Mesenchymal stem cell (in vitro differentiated cells and primary cell): ENCODE measurements around the gene PRRC2B.
"Not testable (repeated sequence)": the region's sequence is repeated elsewhere in the genome, so short reads cannot be mapped to it uniquely, and the experiment has no call there.

ENCODE experiments used
- DNase-seq: peaks from one replicate; pipeline ENCODE4 v3.0.0-alpha.2; 2013
- H2AFZ ChIP-seq: one replicate; pipeline ENCODE4 v1.6.1; 2013; ENCODE audit warnings: low read depth, mild to moderate bottlenecking, control low read depth, inconsistent platforms, low read length, moderate library complexity
- H2AK5ac ChIP-seq: 2 replicates; pipeline ENCODE4 v1.6.1; 2013; ENCODE audit warnings: low read length, moderate library complexity, mild to moderate bottlenecking, inconsistent platforms; ENCODE audit not compliant: severe bottlenecking
- H2BK120ac ChIP-seq: one replicate; pipeline ENCODE4 v1.6.1; 2013; ENCODE audit warnings: low read depth, mild to moderate bottlenecking, inconsistent platforms, low read length, moderate library complexity
- H2BK12ac ChIP-seq, 2 experiments: one replicate each; pipeline ENCODE4 v1.6.1; 2013; ENCODE audit warnings: inconsistent platforms in 2 of 2, low read length in 2 of 2, mild to moderate bottlenecking in 2 of 2, moderate library complexity in 2 of 2, control low read depth in 1 of 2
- H2BK15ac ChIP-seq: one replicate; pipeline ENCODE4 v1.6.1; 2013; ENCODE audit warnings: mild to moderate bottlenecking, low read depth, inconsistent platforms; ENCODE audit not compliant: poor library complexity, severe bottlenecking
- H2BK5ac ChIP-seq: 2 replicates; pipeline ENCODE4 v1.6.1; 2013; ENCODE audit warnings: low read depth, mild to moderate bottlenecking, low read length, control low read depth, inconsistent platforms; ENCODE audit not compliant: poor library complexity, severe bottlenecking
- H3K14ac ChIP-seq, 2 experiments: one replicate each; pipeline ENCODE4 v1.6.1; 2013; ENCODE audit warnings: inconsistent platforms in 2 of 2, low read length in 2 of 2, control low read depth in 1 of 2, mild to moderate bottlenecking in 1 of 2, moderate library complexity in 1 of 2
- H3K18ac ChIP-seq, 2 experiments: one replicate each; pipeline ENCODE4 v1.6.1; 2013; ENCODE audit warnings: inconsistent platforms in 2 of 2, low read length in 2 of 2, control low read depth in 1 of 2, low read depth in 1 of 2, mild to moderate bottlenecking in 1 of 2
- H3K23ac ChIP-seq, 2 experiments: one replicate each; pipeline ENCODE4 v1.6.1; 2013; ENCODE audit warnings: inconsistent platforms in 2 of 2, low read length in 2 of 2, mild to moderate bottlenecking in 2 of 2, moderate library complexity in 2 of 2, control low read depth in 1 of 2
- H3K27ac ChIP-seq: 2 replicates; pipeline ENCODE4 v1.5.1; 2013; ENCODE audit warnings: mild to moderate bottlenecking, moderate library complexity, low read length, control low read depth, inconsistent platforms; ENCODE audit not compliant: poor library complexity, severe bottlenecking
- H3K27me3 ChIP-seq, 2 experiments: 2 replicates each; pipeline versions ENCODE4 v1.6.1 to v1.7.0; 2013; ENCODE audit warnings: low read length in 2 of 2, mild to moderate bottlenecking in 2 of 2, moderate library complexity in 2 of 2, control low read depth in 1 of 2, inconsistent platforms in 1 of 2; ENCODE audit not compliant: control insufficient read depth in 1 of 2, insufficient read depth in 1 of 2
- H3K36me3 ChIP-seq, 2 experiments: 2 replicates each; pipeline versions ENCODE4 v1.6.1 to v1.7.0; 2013; ENCODE audit warnings: low read length in 2 of 2, control low read depth in 1 of 2, inconsistent platforms in 1 of 2, low read depth in 1 of 2, mild to moderate bottlenecking in 1 of 2; ENCODE audit not compliant: insufficient read depth in 2 of 2, control insufficient read depth in 1 of 2
- H3K4ac ChIP-seq, 2 experiments: one replicate each; pipeline ENCODE4 v1.6.1; 2013; ENCODE audit warnings: inconsistent platforms in 2 of 2, low read length in 2 of 2, mild to moderate bottlenecking in 2 of 2, moderate library complexity in 2 of 2, control low read depth in 1 of 2, low read depth in 1 of 2
- H3K4me1 ChIP-seq: 2 replicates; pipeline ENCODE4 v1.6.1; 2013; ENCODE audit warnings: low read depth, low read length, control low read depth; ENCODE audit not compliant: control insufficient read depth, insufficient read depth
- H3K4me2 ChIP-seq: 2 replicates; pipeline ENCODE4 v1.6.1; 2013; ENCODE audit warnings: low read length, mild to moderate bottlenecking, inconsistent platforms; ENCODE audit not compliant: poor library complexity, severe bottlenecking
- H3K4me3 ChIP-seq, 2 experiments: 2 replicates each; pipeline versions ENCODE4 v1.5.1 to v1.7.0; 2013; ENCODE audit warnings: low read length in 2 of 2, mild to moderate bottlenecking in 2 of 2, control low read depth in 1 of 2, low read depth in 1 of 2; ENCODE audit not compliant: insufficient read depth in 1 of 2
- H3K79me1 ChIP-seq: replicated peaks from 2 replicates; pipeline ENCODE4 v1.6.1; 2013; ENCODE audit warnings: mild to moderate bottlenecking, control low read depth, low read length, inconsistent platforms; ENCODE audit not compliant: poor library complexity, severe bottlenecking
- H3K9ac ChIP-seq: 2 replicates; pipeline ENCODE4 v1.7.0; 2013; ENCODE audit warnings: mild to moderate bottlenecking, low read length, moderate library complexity
- H3K9me3 ChIP-seq: 2 replicates; pipeline ENCODE4 v1.7.0; 2013; ENCODE audit warnings: mild to moderate bottlenecking, low read length; ENCODE audit not compliant: control insufficient read depth
- H4K8ac ChIP-seq: one replicate; pipeline ENCODE4 v1.6.1; 2013; ENCODE audit warnings: inconsistent platforms, mild to moderate bottlenecking, low read length, moderate library complexity
- H4K91ac ChIP-seq: one replicate; pipeline ENCODE4 v1.6.1; 2013; ENCODE audit warnings: mild to moderate bottlenecking, low read length, inconsistent platforms
- WGBS: methylation state at CpG from one replicate; pipeline ENCODE4 v1.1.7; 2013; ENCODE audit warnings: mixed read lengths; 5-methylcytosine and 5-hydroxymethylcytosine counted together

PRRC2B gene

DNA sequence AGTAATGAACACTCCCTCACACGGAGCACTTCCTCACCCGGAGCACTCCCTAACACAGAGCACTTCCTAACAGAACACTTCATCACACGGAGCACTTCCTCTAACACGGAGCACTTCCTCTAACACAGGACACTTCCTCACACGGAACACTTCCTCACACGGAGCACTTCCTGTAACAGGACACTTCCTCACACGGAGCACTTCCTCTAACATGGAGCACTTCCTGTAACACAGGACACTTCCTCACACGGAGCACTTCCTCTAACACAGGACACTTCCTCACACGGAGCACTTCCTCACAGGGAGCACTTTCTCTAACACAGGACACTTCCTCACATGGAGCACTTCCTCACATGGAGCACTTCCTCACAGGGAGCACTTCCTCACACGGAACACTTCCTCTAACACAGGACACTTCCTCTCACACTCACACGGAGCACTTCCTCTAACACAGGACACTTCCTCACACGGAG lies 121.7 kb downstream of the PRRC2B start:
- not testable (repeated sequence) for H3K27me3 ChIP-seq, H3K9me3 ChIP-seq, H2AK5ac ChIP-seq, H3K9ac ChIP-seq, H3K79me1 ChIP-seq, H2BK15ac ChIP-seq, H3K23ac ChIP-seq, H3K4me1 ChIP-seq, H2BK5ac ChIP-seq, H2BK120ac ChIP-seq, H4K91ac ChIP-seq, H4K8ac ChIP-seq, H3K27ac ChIP-seq, H2BK12ac ChIP-seq, H3K4me2 ChIP-seq, H3K18ac ChIP-seq, H2AFZ ChIP-seq, H3K4ac ChIP-seq, H3K4me3 ChIP-seq, H3K14ac ChIP-seq, DNase-seq
- 86% methylated on average over 11 of the region's 12 CpGs for WGBS
- peaks cover 90 to 100% of the 10 kb centered on the region in 2 experiments for H3K36me3 ChIP-seq

DNA sequence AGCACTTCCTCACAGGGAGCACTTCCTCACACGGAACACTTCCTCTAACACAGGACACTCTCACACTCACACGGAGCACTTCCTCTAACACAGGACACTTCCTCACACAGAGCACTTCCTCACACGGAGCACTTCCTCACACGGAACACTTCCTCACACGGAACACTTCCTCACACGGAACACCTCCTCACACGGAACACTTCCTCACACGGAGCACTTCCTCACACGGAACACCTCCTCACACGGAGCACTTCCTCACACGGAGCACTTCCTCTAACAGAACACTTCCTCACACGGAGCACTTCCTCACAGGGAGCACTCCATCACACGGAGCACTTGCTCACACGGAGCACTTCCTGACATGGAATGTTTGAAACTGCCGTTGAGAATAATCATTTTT lies 122.2 kb downstream of the PRRC2B start:
- no peak overlapping the region for H3K4me2 ChIP-seq
- 96% methylated on average over 14 of the region's 15 CpGs for WGBS
- no peaks in the 10 kb centered on the region for H3K9me3 ChIP-seq
- DNase-seq: no peak
- no peak overlapping the region for H4K91ac ChIP-seq
- H3K4me3 ChIP-seq: no peak overlapping the region
- H4K8ac ChIP-seq: no peak overlapping the region
- H3K14ac ChIP-seq: no peak overlapping the region
- no peak overlapping the region for H3K9ac ChIP-seq
- no peak overlapping the region for H3K18ac ChIP-seq
- no peak overlapping the region for H3K23ac ChIP-seq
- no peaks in the 10 kb centered on the region for H3K79me1 ChIP-seq
- H2BK120ac ChIP-seq: no peak overlapping the region
- H2BK5ac ChIP-seq: no peak overlapping the region
- no peak overlapping the region for H2AFZ ChIP-seq
- H3K36me3 ChIP-seq: peaks cover 90 to 100% of the 10 kb centered on the region in 2 experiments
- no peak overlapping the region for H2BK12ac ChIP-seq
- no peak overlapping the region for H2BK15ac ChIP-seq
- H3K27ac ChIP-seq: no peak overlapping the region
- H3K27me3 ChIP-seq: no peaks in the 10 kb centered on the region
- H3K4me1 ChIP-seq: no peaks in the 10 kb centered on the region
- no peak overlapping the region for H3K4ac ChIP-seq
- no peak overlapping the region for H2AK5ac ChIP-seq

DNA sequence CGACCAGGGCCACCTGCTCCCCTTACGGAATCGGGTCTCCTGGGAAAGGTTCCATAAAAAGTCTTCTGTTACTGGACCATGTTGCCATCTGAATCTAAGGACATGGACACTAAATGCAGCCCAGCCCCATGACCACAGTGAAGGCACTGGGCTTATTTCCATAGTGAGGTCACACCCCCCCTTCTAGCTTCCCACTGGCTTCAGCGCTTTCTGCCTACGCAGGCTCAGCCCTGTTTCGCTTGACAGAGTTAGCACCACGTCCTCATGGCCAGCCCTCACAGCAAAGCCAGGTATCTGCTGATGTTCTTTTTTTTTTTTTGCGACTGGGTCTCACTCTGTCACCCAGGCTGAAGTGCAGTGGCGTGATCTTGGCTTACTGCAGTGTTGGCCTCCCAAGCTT lies 123.0 kb downstream of the PRRC2B start:
- Histone ChIP-seq H3K79me1 (no peaks in the 10 kb centered on the region), H2BK12ac (no peak overlapping the region), H2AFZ (no peak overlapping the region), H3K18ac (no peak overlapping the region), H3K4me1 (no peaks in the 10 kb centered on the region), H3K4me2 (no peak overlapping the region), H2AK5ac (no peak overlapping the region), H2BK5ac (no peak overlapping the region), H3K4ac (no peak overlapping the region), H2BK120ac (no peak overlapping the region), H3K9ac (no peak overlapping the region), H3K14ac (no peak overlapping the region), H3K4me3 (no peak overlapping the region), H4K8ac (no peak overlapping the region), H4K91ac (no peak overlapping the region), H3K27ac (no peak overlapping the region), H3K27me3 (no peaks in the 10 kb centered on the region), H2BK15ac (no peak overlapping the region), H3K36me3 (peaks cover 90 to 100% of the 10 kb centered on the region in 2 experiments), H3K23ac (no peak overlapping the region), H3K9me3 (no peaks in the 10 kb centered on the region)
- 96% methylated on average over 9 of the region's 9 CpGs for WGBS
- no peak for DNase-seq

DNA sequence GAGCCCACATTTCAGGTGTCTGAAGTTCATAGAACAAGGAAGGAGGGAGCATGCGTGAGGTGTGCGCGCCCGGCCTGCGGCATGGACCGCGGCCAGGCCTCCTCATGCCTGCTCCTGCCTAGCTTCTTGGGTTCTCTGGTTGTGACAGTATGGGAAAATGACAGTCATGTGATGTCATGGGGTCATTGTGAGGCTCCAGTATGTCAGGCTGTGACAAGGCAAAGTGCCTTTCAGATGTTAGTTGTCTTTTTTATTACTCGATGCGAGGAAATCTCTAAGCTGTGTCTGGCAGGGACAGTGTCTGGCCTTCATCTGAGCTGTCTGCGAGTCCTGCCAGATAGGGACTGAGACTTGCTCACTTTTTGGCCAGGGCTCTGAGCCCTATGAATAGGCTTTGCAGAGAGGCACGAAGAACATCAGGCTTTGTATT lies 123.9 kb downstream of the PRRC2B start:
- Histone ChIP-seq H4K91ac (no peak overlapping the region), H3K36me3 (peaks cover 92 to 100% of the 10 kb centered on the region in 2 experiments), H2BK5ac (no peak overlapping the region), H3K4me1 (no peaks in the 10 kb centered on the region), H3K14ac (no peak overlapping the region), H3K4me2 (no peak overlapping the region), H3K18ac (no peak overlapping the region), H2BK12ac (no peak overlapping the region), H2AFZ (no peak overlapping the region), H3K27ac (no peak overlapping the region), H4K8ac (no peak overlapping the region), H3K9me3 (no peaks in the 10 kb centered on the region), H3K9ac (no peak overlapping the region), H3K23ac (no peak overlapping the region), H2AK5ac (no peak overlapping the region), H2BK120ac (no peak overlapping the region), H3K27me3 (no peaks in the 10 kb centered on the region), H3K4me3 (no peak overlapping the region), H3K4ac (no peak overlapping the region), H2BK15ac (no peak overlapping the region), H3K79me1 (no peaks in the 10 kb centered on the region)
- WGBS: 79% methylated on average over 11 of the region's 11 CpGs
- DNase-seq: no peak
